Testis (tissue), 2 donors: Measurements from ENCODE around the gene LNX1.

Source experiments
- POLR2A ChIP-seq: fragments of 450-650 bp; IDR thresholded peaks from one replicate; pipeline ENCODE4 v1.6.1; 2017; ENCODE audit warnings: antibody characterized with exemption, mild to moderate bottlenecking, moderate library complexity
- TF ChIP-seq, protein P1 (sequence below), 3 experiments: fragments of 450-650 bp in 2 of 3; fragments of 200-600 bp in 1 of 3; sonication (generic) in 1 of 3; IDR thresholded peaks; one replicate each; pipeline ENCODE4 v1.5.1; 2016 to 2019; ENCODE audit warnings: antibody characterized with exemption in 3 of 3, mild to moderate bottlenecking in 2 of 3, moderate library complexity in 1 of 3

DNA sequence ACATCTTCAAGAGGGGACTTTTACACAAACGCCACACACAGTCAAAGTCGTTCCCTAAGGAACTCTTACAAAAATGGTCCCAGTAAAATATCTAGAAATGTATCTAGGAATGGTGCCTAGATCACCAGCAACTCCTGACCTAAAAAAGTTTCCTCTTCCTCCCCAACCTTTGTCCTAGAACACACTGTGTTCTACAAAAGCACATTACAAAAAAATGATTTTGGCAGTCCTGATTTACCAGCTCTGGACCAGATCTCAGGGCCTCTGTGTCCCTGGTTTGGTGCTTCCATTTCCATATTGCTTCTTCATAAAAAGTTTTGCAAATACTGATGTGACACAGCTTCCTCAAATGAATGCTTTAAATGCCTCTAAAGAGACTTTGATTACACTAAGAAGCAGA is 55.0 kb downstream of the LNX1 start:
- TF ChIP-seq, protein P1, sequence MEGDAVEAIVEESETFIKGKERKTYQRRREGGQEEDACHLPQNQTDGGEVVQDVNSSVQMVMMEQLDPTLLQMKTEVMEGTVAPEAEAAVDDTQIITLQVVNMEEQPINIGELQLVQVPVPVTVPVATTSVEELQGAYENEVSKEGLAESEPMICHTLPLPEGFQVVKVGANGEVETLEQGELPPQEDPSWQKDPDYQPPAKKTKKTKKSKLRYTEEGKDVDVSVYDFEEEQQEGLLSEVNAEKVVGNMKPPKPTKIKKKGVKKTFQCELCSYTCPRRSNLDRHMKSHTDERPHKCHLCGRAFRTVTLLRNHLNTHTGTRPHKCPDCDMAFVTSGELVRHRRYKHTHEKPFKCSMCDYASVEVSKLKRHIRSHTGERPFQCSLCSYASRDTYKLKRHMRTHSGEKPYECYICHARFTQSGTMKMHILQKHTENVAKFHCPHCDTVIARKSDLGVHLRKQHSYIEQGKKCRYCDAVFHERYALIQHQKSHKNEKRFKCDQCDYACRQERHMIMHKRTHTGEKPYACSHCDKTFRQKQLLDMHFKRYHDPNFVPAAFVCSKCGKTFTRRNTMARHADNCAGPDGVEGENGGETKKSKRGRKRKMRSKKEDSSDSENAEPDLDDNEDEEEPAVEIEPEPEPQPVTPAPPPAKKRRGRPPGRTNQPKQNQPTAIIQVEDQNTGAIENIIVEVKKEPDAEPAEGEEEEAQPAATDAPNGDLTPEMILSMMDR (IDR thresholded peaks at IDR 0.05) = no peak
- no peak for TF ChIP-seq POLR2A
